Activated CD4-positive, alpha-beta T cell treated with anti-CD3 and anti-CD28 coated beads, Interleukin-2, amount 10 ng/mL, durations not matched to agents 7 days and 5 days (primary cell): ENCODE data around the gene GNAT2. TPM values are rescaled to one million over a fixed set of nuclear protein-coding genes. Genes with fewer than 3 reads are reported as not detected.

ENCODE experiments used
- CTCF ChIA-PET: fragments of 350-600 bp; sonication (Branson Sonifier 250); formaldehyde crosslinking; loops from one replicate; lab custom pipeline; 2021; ENCODE audit warnings: antibody characterized with exemption; lab: Charles Lee
- POLR2A ChIA-PET: fragments of 350-600 bp; sonication (Branson Sonifier 250); formaldehyde crosslinking; loops from one replicate; lab custom pipeline; 2021; ENCODE audit warnings: antibody characterized with exemption; lab: Charles Lee
- DNase-seq: peaks from one replicate; pipeline ENCODE4 v3.0.0-alpha.2; 2020
- H3K27ac Mint-ChIP-seq: one replicate; pipeline ENCODE4 v1.8.0; 2021; ENCODE audit warnings: mild to moderate bottlenecking, moderate library complexity, mixed read lengths
- H3K27me3 Mint-ChIP-seq: one replicate; pipeline ENCODE4 v1.8.0; 2021; ENCODE audit warnings: mixed read lengths
- H3K36me3 Mint-ChIP-seq: one replicate; pipeline ENCODE4 v1.8.0; 2021; ENCODE audit warnings: low read depth, mixed read lengths
- H3K4me1 Mint-ChIP-seq: one replicate; pipeline ENCODE4 v1.8.0; 2021; ENCODE audit warnings: mixed read lengths
- H3K4me3 Mint-ChIP-seq: one replicate; pipeline ENCODE4 v1.8.0; 2021; ENCODE audit warnings: mild to moderate bottlenecking, moderate library complexity, mixed read lengths
- H3K9me3 Mint-ChIP-seq: one replicate; pipeline ENCODE4 v1.8.0; 2021; ENCODE audit warnings: mixed read lengths
- total RNA-seq, 2 experiments: library from RNA; stranded (reverse); gene quantifications; one replicate each; pipeline ENCODE4 v1.2.3, GENCODE V29; 2021

Gene GNAT2
- total RNA-seq, 2 experiments from 2014 or later: not detected

DNA sequence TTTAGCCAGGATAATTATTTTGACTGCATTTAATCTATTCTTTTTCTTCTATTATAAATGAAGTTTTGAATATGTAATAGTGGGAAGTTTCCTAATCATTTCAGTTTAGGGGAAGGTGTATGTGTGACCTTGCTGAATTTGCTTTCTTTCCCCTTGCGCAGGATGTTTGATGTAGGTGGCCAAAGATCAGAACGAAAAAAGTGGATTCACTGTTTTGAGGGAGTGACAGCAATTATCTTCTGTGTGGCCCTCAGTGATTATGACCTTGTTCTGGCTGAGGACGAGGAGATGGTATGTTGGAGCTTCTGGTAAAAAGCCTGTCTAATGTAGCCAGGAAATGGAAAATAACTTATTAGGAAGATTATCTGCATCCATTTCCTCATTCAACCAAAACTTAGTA, 33.4 kb downstream of the GNAT2 start:
- H3K27me3 Mint-ChIP-seq: no peaks in the 10 kb centered on the region
- H3K27ac Mint-ChIP-seq: no peak overlapping the region
- H3K4me3 Mint-ChIP-seq: no peak overlapping the region
- no peaks in the 10 kb centered on the region for H3K9me3 Mint-ChIP-seq
- H3K36me3 Mint-ChIP-seq: peaks cover 60% of the 10 kb centered on the region
- DNase-seq: no peak
- ChIA-PET CTCF (no interaction called here), POLR2A (no interaction called here)
- H3K4me1 Mint-ChIP-seq: no peaks in the 10 kb centered on the region

DNA sequence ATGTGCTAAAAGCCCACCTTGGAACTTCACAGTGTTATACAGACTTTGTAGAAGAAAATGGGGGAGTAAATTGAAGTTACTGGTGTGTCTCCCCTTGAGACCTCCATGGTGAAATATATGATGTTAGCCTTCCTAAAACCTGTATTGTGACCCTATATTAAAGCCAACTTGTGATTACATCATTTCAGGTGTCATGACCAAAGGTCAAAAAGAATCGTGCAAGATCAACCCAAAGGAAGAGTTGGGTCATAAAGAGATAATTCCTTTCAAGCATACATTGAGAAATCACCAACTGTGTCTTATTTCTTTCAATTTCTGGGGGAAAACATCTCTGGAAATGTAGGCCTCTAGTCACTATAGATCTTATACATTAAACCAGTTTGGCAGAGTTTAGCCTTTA, 34.6 kb downstream of the GNAT2 start:
- Mint-ChIP-seq H3K4me3 (no peak overlapping the region), H3K36me3 (peaks cover 65% of the 10 kb centered on the region), H3K27me3 (no peaks in the 10 kb centered on the region), H3K4me1 (no peaks in the 10 kb centered on the region), H3K9me3 (no peaks in the 10 kb centered on the region), H3K27ac (no peak overlapping the region)
- POLR2A ChIA-PET: no interaction called here
- CTCF ChIA-PET: no interaction called here
- DNase-seq: no peak

DNA sequence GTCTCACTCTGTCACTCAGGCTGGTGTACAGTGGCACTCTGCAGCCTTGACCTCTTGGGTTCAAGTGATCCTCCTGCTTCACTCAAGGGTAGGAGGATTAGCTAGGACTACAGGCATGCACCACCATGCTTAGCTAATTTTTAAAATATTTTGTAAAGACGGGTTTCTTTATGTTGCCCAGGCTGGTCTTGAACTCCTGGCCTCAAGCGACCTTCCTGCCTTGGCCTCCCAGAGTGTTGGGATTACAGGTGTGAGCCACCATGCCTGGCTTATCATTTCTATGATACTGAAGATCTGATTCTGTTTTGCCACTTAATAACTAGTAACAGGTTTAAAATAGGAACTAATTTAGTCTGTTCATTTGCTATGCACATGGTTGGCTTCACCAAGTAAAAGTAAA, 37.4 kb downstream of the GNAT2 start:
- H3K4me1 Mint-ChIP-seq: no peaks in the 10 kb centered on the region
- no peaks in the 10 kb centered on the region for H3K9me3 Mint-ChIP-seq
- POLR2A ChIA-PET: no interaction called here
- no peaks in the 10 kb centered on the region for H3K27me3 Mint-ChIP-seq
- no peak overlapping the region for H3K4me3 Mint-ChIP-seq
- H3K27ac Mint-ChIP-seq: no peak overlapping the region
- CTCF ChIA-PET: no interaction called here
- DNase-seq: no peak
- H3K36me3 Mint-ChIP-seq: peaks cover 56% of the 10 kb centered on the region

DNA sequence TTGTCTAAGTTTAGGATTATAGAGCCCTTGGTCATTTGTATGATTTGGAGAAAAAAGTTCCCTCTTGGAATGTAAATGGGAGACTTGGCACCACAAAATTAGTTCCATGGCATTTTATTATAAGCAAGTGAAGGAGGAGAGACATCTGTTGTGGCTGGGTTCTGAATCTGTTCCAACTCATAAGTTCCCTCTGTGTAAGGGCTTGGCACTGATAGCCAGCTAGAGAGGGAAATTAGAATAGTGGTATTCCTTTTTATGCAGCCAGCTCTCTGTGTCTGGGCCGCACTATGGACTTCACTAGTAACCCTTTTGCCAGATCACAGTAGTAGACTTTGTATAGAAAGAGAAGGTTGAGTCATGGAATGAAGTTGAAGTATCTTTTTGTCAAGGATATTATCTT, 39.9 kb downstream of the GNAT2 start:
- H3K4me3 Mint-ChIP-seq: no peak overlapping the region
- no peak for DNase-seq
- H3K27ac Mint-ChIP-seq: no peak overlapping the region
- no peaks in the 10 kb centered on the region for H3K4me1 Mint-ChIP-seq
- ChIA-PET POLR2A (no interaction called here), CTCF (interaction anchor here (0.6 to 2.3 kb wide), 2 partner anchors 11 to 449 kb away, joined by 3 to 12 read pairs; no protein-coding TSS in a partner anchor)
- H3K9me3 Mint-ChIP-seq: no peaks in the 10 kb centered on the region
- no peaks in the 10 kb centered on the region for H3K27me3 Mint-ChIP-seq
- H3K36me3 Mint-ChIP-seq: peaks cover 49% of the 10 kb centered on the region

DNA sequence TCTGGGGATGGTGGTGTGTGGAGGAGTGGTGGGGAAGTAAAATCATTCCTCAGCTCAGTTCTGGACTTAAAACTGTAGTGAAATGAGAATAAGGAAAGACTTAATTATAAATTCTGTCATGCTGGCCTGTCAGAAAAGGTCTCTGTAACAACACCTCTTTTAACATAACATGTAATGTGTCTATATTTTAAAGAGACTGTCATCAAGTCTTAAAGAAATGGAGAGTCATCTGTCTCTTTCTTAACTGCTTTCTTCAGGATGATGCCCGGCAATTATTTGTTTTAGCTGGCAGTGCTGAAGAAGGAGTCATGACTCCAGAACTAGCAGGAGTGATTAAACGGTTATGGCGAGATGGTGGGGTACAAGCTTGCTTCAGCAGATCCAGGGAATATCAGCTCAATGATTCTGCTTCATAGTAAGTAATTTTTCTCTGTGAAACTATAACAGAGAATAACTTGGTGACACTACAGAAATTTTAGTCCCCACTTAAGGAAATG, 40.4 kb downstream of the GNAT2 start:
- H3K4me3 Mint-ChIP-seq: no peak overlapping the region

DNA sequence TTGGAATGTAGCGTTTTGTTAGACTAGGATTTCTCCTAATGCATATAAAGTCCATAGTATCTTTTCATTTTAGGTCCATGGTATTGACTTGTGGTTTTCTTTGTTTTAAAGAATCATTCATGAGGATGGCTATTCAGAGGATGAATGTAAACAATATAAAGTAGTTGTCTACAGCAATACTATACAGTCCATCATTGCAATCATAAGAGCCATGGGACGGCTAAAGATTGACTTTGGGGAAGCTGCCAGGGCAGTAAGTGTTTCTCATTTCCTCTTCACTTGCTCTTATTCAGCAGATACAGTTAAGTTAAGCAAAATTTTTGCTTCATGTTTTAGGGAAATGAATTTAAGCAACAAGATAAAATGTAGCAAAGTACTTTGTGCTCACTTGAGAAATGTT, 45.6 kb downstream of the GNAT2 start:
- no peak overlapping the region for H3K4me3 Mint-ChIP-seq
- H3K36me3 Mint-ChIP-seq: peaks cover 17% of the 10 kb centered on the region
- POLR2A ChIA-PET: no interaction called here

More for the DNA sequence above, 40.4 kb downstream of the GNAT2 start:
- CTCF ChIA-PET: interaction anchor here (0.6 to 2.3 kb wide), 2 partner anchors 12 to 450 kb away, joined by 3 to 12 read pairs; no protein-coding TSS in a partner anchor
- H3K9me3 Mint-ChIP-seq: no peaks in the 10 kb centered on the region
- POLR2A ChIA-PET: no interaction called here
- H3K27me3 Mint-ChIP-seq: no peaks in the 10 kb centered on the region
- no peak overlapping the region for H3K27ac Mint-ChIP-seq
- no peaks in the 10 kb centered on the region for H3K4me1 Mint-ChIP-seq
- DNase-seq: no peak
- H3K36me3 Mint-ChIP-seq: peaks cover 48% of the 10 kb centered on the region

DNA sequence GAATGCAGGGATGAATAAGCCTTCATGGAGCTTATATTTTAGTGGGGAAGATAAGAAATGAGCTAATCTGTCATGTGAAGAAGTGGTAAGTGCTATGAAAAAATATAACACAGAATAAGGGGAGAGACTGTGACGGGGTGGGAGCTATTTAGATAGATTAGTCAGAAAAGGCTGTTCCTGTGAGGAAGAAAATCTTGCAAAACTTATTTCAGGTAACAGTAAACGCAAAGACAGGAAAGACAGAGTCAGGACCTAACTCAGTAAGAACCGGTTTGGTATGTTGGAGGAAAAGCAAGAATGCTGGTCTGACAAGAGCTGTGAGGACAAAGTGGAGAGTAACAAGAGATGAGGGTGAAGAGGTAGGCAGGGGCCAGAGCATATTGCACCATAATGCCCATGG, 49.0 kb downstream of the GNAT2 start:
- H3K27me3 Mint-ChIP-seq: no peaks in the 10 kb centered on the region
- no peaks in the 10 kb centered on the region for H3K9me3 Mint-ChIP-seq
- no peak for DNase-seq
- no peak overlapping the region for H3K27ac Mint-ChIP-seq
- no peak overlapping the region for H3K4me3 Mint-ChIP-seq
- POLR2A ChIA-PET: no interaction called here
- H3K4me1 Mint-ChIP-seq: peaks cover 14% of the 10 kb centered on the region
- peaks cover 11% of the 10 kb centered on the region for H3K36me3 Mint-ChIP-seq
- CTCF ChIA-PET: interaction anchor here (0.5 to 1.9 kb wide), 5 partner anchors 9 to 188 kb away, joined by 3 to 7 read pairs (median 4); no protein-coding TSS in a partner anchor

More for the DNA sequence above, 45.6 kb downstream of the GNAT2 start:
- Mint-ChIP-seq H3K27me3 (no peaks in the 10 kb centered on the region), H3K4me1 (peaks cover 2% of the 10 kb centered on the region), H3K27ac (no peak overlapping the region), H3K9me3 (no peaks in the 10 kb centered on the region)
- no peak for DNase-seq
- CTCF ChIA-PET: interaction anchor here (0.7 kb wide), 1 partner anchor 27 kb away, joined by 3 read pairs; no protein-coding TSS in a partner anchor

DNA sequence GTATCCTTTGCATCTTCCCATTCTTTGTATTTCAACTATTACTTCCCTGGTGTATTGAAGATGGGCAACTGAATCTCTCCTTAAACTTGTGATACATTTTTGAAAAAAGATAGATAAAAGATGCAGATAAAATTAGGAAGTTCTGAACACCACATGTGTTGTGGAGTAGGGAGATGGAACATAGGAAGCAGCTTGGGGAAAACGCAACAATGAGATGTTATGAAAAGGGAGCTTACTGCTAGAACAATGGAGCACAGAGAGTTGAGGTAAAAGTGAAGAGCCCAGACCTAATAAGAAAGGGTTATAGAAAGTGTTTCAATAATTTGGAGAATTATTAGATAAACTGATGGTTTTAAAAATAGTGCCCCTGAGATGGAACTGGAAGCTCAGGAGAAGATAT, 50.1 kb downstream of the GNAT2 start:
- Mint-ChIP-seq H3K4me1 (peaks cover 16% of the 10 kb centered on the region), H3K27me3 (no peaks in the 10 kb centered on the region), H3K4me3 (no peak overlapping the region), H3K9me3 (no peaks in the 10 kb centered on the region), H3K36me3 (peaks cover 5% of the 10 kb centered on the region), H3K27ac (no peak overlapping the region)
- POLR2A ChIA-PET: no interaction called here
- no peak for DNase-seq
- CTCF ChIA-PET: interaction anchor here (1.1 to 1.9 kb wide), 2 partner anchors 31 to 102 kb away, joined by 3 to 7 read pairs; no protein-coding TSS in a partner anchor

DNA sequence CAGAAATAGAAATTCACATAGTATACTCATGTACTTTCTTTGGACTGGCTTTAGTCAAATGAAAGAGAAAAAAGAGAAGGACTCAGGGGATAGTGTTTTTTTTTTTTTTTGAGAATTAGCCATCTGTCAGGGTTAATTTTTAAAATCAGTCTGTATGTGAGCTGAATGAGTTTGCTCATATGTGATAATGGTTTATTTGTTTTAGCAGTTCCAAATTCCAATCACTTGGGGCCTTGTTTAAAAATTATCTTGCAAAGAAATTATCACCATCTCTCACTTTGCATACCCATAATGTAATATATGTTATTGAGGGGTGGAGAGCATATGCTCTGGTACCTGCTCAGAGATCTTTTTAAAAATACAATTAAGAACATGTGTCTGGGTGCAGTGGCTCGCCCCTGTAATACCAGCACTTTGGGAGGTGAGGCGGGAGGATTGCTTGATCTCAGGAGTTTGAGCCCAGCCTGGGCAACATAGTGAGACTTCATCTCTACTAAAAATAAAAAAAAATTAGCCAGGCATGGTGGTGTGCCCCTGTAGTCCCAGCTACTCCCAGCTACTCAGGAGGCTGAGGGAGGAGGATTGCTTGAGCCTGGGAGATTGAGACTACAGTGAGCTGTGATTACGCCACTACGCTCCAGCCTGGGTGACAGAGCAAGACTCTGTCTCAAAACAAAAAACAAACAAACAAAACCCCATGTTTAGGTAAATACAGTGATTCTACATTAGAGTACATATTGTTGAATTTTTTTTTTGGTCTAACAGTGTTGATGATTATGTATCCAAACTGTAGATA, 51.3 kb downstream of the GNAT2 start:
- Mint-ChIP-seq H3K4me1 (peaks cover 23% of the 10 kb centered on the region), H3K4me3 (no peak overlapping the region), H3K36me3 (peaks cover 5% of the 10 kb centered on the region), H3K27ac (no peak overlapping the region), H3K9me3 (no peaks in the 10 kb centered on the region), H3K27me3 (no peaks in the 10 kb centered on the region)
- CTCF ChIA-PET: interaction anchor here (1.3 to 2.1 kb wide), 2 partner anchors 10 to 36 kb away, joined by 4 to 8 read pairs; no protein-coding TSS in a partner anchor
- POLR2A ChIA-PET: no interaction called here
- no peak for DNase-seq

DNA sequence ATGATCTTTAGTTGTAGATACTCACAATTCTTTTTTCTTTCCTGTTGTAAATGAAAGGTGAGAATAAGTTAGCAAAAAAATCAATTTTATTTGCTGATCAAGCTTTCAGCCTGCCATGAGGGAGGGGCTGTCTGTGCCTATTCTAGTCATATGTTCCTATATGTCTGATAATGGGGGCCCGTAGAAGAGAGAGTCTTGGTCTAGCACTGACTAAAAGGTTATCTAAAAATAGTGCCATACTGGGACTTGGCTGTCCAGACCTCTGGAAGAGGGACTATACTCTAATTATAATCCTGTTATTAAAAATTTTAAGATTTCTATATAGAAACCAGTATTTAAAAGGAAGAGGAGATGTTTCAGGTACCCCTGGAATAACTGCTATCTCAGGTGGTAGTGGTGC, 52.4 kb downstream of the GNAT2 start:
- POLR2A ChIA-PET: no interaction called here
- CTCF ChIA-PET: interaction anchor here (1.3 to 2.1 kb wide), 2 partner anchors 8 to 34 kb away, joined by 4 to 8 read pairs; no protein-coding TSS in a partner anchor
- H3K27ac Mint-ChIP-seq: no peak overlapping the region
- H3K9me3 Mint-ChIP-seq: no peaks in the 10 kb centered on the region
- no peak overlapping the region for H3K4me3 Mint-ChIP-seq
- H3K27me3 Mint-ChIP-seq: no peaks in the 10 kb centered on the region
- H3K36me3 Mint-ChIP-seq: peaks cover 5% of the 10 kb centered on the region
- no peak for DNase-seq
- H3K4me1 Mint-ChIP-seq: peaks cover 23% of the 10 kb centered on the region

DNA sequence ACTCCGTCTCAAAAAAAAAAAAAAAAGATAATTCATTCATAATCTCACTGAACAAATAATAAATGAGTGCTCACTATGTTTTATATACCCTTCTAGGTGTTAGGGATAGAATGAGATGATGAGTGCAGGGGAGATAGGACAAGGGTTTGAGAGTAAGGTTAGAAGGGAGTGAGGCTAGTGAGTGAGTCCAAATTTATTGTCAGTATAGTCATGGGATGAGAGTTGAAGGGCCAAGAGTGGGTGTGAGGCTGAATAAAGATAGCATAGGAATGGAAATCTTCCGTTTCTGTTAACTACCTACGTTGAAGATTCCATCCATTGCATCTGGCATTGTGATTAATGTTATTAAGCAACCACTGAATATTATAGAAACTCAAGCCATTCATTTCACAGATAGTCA, 54.2 kb downstream of the GNAT2 start:
- no peak for DNase-seq
- no peak overlapping the region for H3K27ac Mint-ChIP-seq
- POLR2A ChIA-PET: no interaction called here
- no peaks in the 10 kb centered on the region for H3K9me3 Mint-ChIP-seq
- peaks cover 28% of the 10 kb centered on the region for H3K4me1 Mint-ChIP-seq
- H3K36me3 Mint-ChIP-seq: peaks cover 5% of the 10 kb centered on the region
- H3K4me3 Mint-ChIP-seq: no peak overlapping the region
- CTCF ChIA-PET: interaction anchor here (0.6 to 1.4 kb wide), 3 partner anchors 9 to 663 kb away, joined by 3 to 4 read pairs (median 3); no protein-coding TSS in a partner anchor
- no peaks in the 10 kb centered on the region for H3K27me3 Mint-ChIP-seq

DNA sequence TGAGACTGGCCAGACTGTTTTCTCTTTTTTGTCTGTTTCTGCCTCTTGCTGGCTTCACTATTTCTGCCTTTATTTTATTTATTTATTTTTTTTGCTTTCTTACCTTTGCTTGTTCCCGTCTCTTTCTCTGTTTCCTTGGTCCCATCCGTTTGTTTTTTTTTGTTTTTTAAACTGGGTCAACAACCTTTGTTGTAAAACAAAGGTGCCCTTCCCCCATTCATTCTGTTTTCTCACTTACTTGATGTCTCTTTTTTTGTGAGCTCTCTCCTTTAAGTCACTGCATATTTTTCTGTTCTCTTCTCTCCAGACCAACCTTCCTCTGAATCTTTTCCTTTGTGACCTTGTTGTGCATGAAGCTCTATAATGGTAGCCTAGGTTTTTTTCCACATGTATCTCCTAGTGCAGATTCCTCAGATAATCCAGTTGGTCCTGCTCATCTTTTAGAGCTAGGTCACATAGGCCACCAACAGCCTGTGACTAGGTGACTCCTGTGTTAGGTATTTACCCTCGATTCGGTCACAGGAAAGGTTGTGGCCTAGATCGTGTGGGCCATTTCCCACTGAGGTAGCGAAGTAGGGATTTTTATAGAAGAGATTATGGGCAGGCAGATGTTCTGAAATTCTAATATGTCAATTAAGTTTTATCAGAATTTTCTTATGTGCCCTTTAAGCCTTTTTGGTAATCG, 55.1 kb downstream of the GNAT2 start:
- DNase-seq: no peak
- H3K27ac Mint-ChIP-seq: no peak overlapping the region
- ChIA-PET POLR2A (no interaction called here), CTCF (interaction anchor here (0.6 to 1.4 kb wide), 3 partner anchors 9 to 664 kb away, joined by 3 to 4 read pairs (median 3); no protein-coding TSS in a partner anchor)
- no peak overlapping the region for H3K4me3 Mint-ChIP-seq
- peaks cover 35% of the 10 kb centered on the region for H3K4me1 Mint-ChIP-seq
- no peaks in the 10 kb centered on the region for H3K27me3 Mint-ChIP-seq
- no peaks in the 10 kb centered on the region for H3K9me3 Mint-ChIP-seq
- peaks cover 5% of the 10 kb centered on the region for H3K36me3 Mint-ChIP-seq
